Measurements from ENCODE around the gene SELE.

SELE gene

DNA sequence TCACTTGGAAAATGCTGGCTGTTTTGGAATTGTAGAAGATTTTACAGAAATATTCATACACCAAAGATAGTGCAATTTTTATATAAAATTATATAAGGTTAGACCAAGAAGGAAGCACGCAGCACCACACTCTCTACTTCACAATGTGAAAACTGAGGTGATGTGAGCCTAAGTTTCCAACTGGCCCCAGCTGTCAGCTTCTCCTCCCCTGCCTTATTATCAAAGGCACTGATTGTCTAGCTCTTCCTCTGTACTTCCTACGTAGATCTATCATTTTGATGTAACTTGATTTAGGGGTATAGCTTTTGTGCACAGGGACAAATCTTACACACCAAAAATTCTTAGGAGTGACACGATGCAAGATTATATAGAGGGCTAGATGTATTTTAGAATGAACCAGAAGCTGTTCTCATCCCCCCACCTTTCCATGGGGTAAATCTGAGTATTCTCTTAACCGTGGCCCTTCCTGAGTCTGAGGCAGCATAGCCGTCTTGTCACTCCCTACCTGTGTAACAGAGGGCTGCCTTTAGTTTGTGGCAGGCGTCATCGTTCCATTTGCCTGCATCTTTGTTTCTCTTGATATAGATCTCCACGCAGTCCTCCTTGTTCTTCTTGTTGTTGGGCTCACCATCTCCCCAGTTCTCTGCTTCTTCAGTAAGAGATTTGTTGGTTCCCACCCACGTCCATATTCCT lies 25.8 kb downstream of the SELE start:
- Histone ChIP-seq H3K4me2 (ENCODE audit: low read depth, low read length) (no peak overlapping the region), H4K20me1 (ENCODE audit: insufficient read depth, low read length) (no peaks in the 10 kb centered on the region), H3K27ac (ENCODE audit: low read length) (no peak overlapping the region), H2AFZ (ENCODE audit: low read length) (no peak overlapping the region), H3K79me2 (ENCODE audit: low read length) (no peaks in the 10 kb centered on the region), H3K36me3 (replicated peaks; ENCODE audit: insufficient read depth, low read length) (no peaks in the 10 kb centered on the region), H3K9me2 (replicated peaks; ENCODE audit: insufficient read depth, low read length) (no peaks in the 10 kb centered on the region), H3K27me3 (replicated peaks; ENCODE audit: insufficient read depth, low read length) (no peaks in the 10 kb centered on the region), H3F3A (ENCODE audit: insufficient read depth, low read length) (peaks cover 12% of the 10 kb centered on the region), H3K4me3 (ENCODE audit: low read length) (no peak overlapping the region), H3K9ac (ENCODE audit: low read length) (no peak overlapping the region), H3K4me1 (ENCODE audit: low read length) (peaks cover 3% of the 10 kb centered on the region; the same call in 1 of the 2 replicates), H3K9me3 (replicated peaks; ENCODE audit: insufficient read depth, low read length) (no peaks in the 10 kb centered on the region)
- no peak for DNase-seq
- TF ChIP-seq EZH2phosphoT487 (IDR thresholded peaks at IDR 0.05; ENCODE audit: low read length) (no peak), EZH2 (optimal IDR thresholded peaks at IDR 0.05; ENCODE audit: low read depth, low read length) (no peak)
- TF ChIP-seq, protein P1, sequence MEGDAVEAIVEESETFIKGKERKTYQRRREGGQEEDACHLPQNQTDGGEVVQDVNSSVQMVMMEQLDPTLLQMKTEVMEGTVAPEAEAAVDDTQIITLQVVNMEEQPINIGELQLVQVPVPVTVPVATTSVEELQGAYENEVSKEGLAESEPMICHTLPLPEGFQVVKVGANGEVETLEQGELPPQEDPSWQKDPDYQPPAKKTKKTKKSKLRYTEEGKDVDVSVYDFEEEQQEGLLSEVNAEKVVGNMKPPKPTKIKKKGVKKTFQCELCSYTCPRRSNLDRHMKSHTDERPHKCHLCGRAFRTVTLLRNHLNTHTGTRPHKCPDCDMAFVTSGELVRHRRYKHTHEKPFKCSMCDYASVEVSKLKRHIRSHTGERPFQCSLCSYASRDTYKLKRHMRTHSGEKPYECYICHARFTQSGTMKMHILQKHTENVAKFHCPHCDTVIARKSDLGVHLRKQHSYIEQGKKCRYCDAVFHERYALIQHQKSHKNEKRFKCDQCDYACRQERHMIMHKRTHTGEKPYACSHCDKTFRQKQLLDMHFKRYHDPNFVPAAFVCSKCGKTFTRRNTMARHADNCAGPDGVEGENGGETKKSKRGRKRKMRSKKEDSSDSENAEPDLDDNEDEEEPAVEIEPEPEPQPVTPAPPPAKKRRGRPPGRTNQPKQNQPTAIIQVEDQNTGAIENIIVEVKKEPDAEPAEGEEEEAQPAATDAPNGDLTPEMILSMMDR (IDR thresholded peaks at IDR 0.05; ENCODE audit: low read length): no peak

DNA sequence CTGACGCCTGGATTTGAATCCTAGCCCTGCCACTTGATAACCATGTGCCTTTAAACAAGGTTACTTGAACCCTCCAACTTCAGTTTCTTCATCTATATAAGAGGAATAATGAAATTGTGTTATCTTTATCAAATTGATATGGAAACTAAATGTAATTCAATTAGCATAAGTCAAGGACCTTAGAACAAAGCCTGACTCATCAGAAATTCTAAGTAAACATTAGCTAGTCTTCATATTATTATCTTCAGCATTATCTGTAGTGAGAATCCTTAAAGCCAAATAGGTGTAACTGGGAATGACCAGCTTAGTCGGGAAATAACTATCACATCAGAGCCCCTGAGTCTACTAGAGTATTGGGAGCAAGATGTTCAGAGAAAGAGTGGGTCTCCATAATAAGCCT lies 29.1 kb downstream of the SELE start:
- TF ChIP-seq EZH2 (optimal IDR thresholded peaks at IDR 0.05; ENCODE audit: low read depth, low read length) (no peak), EZH2phosphoT487 (IDR thresholded peaks at IDR 0.05; ENCODE audit: low read length) (no peak)
- TF ChIP-seq, protein P1 (IDR thresholded peaks at IDR 0.05; ENCODE audit: low read length): no peak
- no peak for DNase-seq
- no peaks in the 10 kb centered on the region for H3K36me3 ChIP-seq (replicated peaks; ENCODE audit: insufficient read depth, low read length)
- H3K9ac ChIP-seq (ENCODE audit: low read length): no peak overlapping the region
- H3K4me2 ChIP-seq (ENCODE audit: low read depth, low read length): no peak overlapping the region
- no peaks in the 10 kb centered on the region for H3K27me3 ChIP-seq (replicated peaks; ENCODE audit: insufficient read depth, low read length)
- H3K9me3 ChIP-seq (replicated peaks; ENCODE audit: insufficient read depth, low read length): no peaks in the 10 kb centered on the region
- H3K4me1 ChIP-seq (ENCODE audit: low read length): no peaks in the 10 kb centered on the region
- no peak overlapping the region for H3K4me3 ChIP-seq (ENCODE audit: low read length)
- H3K79me2 ChIP-seq (ENCODE audit: low read length): no peaks in the 10 kb centered on the region
- H3K9me2 ChIP-seq (replicated peaks; ENCODE audit: insufficient read depth, low read length): no peaks in the 10 kb centered on the region
- no peak overlapping the region for H3K27ac ChIP-seq (ENCODE audit: low read length)
- no peaks in the 10 kb centered on the region for H3F3A ChIP-seq (ENCODE audit: insufficient read depth, low read length)
- no peak overlapping the region for H2AFZ ChIP-seq (ENCODE audit: low read length)
- H4K20me1 ChIP-seq (ENCODE audit: insufficient read depth, low read length): no peaks in the 10 kb centered on the region

DNA sequence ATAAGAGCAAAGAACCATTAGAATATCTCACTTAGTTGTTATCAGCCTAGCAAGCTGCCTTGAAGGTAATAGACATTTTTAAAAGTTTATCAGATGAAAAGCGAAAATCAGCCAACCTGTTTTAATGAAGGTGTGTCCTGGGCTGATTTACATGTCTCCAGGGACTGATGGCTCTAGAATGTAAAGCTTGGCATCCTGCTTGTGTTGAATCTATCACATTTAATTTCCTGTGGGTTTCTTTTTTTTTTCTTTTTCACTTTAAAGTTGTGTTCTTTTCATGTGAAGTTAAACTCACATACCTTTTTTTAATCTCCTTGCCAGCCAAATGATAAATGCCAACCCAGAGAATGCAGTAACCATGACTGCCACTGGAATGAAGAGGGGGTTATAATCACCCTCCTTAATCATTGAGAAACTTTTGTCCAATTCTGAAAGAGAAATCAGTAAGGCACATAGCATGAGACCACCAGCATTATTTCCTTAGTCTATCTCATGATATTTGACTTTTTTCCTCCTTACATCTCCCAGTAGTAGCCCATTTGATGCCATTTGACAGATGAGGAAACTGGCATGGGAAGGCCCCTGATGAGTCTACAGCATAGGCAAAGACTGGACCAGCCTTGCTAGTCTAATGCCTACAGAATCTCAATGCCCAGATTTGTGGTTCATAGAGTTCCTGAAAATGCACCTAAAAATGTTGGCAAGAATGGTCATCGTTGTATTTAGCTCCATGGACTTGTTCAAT lies 32.4 kb downstream of the SELE start:
- Histone ChIP-seq H3K4me1 (ENCODE audit: low read length) (no peaks in the 10 kb centered on the region), H3K79me2 (ENCODE audit: low read length) (no peaks in the 10 kb centered on the region), H3K9me2 (replicated peaks; ENCODE audit: insufficient read depth, low read length) (no peaks in the 10 kb centered on the region), H3K36me3 (replicated peaks; ENCODE audit: insufficient read depth, low read length) (no peaks in the 10 kb centered on the region), H3K27me3 (replicated peaks; ENCODE audit: insufficient read depth, low read length) (peaks cover under 1% of the 10 kb centered on the region; the same call in 1 of the 2 replicates), H2AFZ (ENCODE audit: low read length) (no peak overlapping the region), H3K27ac (ENCODE audit: low read length) (no peak overlapping the region), H3F3A (ENCODE audit: insufficient read depth, low read length) (no peaks in the 10 kb centered on the region), H3K4me2 (ENCODE audit: low read depth, low read length) (no peak overlapping the region), H4K20me1 (ENCODE audit: insufficient read depth, low read length) (no peaks in the 10 kb centered on the region), H3K9ac (ENCODE audit: low read length) (no peak overlapping the region), H3K9me3 (replicated peaks; ENCODE audit: insufficient read depth, low read length) (no peaks in the 10 kb centered on the region), H3K4me3 (ENCODE audit: low read length) (no peak overlapping the region)
- no peak for DNase-seq
- TF ChIP-seq EZH2 (optimal IDR thresholded peaks at IDR 0.05; ENCODE audit: low read depth, low read length) (no peak), EZH2phosphoT487 (IDR thresholded peaks at IDR 0.05; ENCODE audit: low read length) (no peak)
- TF ChIP-seq, protein P1 (IDR thresholded peaks at IDR 0.05; ENCODE audit: low read length): no peak
